C4-2B (cell line): ENCODE results near the gene POLR2E.

Source experiments
- H3K27ac ChIP-seq: fragments of 450-650 bp; 2 replicates; pipeline ENCODE4 v1.5.1; 2017
- ZFX ChIP-seq: fragments of 450-650 bp; IDR thresholded peaks from 2 replicates; pipeline ENCODE4 v1.6.1; 2017
- TF ChIP-seq, protein P1 (sequence below): fragments of 450-650 bp; conservative IDR thresholded peaks from 2 replicates; pipeline ENCODE4 v1.5.1; 2017; ENCODE audit warnings: mild to moderate bottlenecking

POLR2E gene

DNA sequence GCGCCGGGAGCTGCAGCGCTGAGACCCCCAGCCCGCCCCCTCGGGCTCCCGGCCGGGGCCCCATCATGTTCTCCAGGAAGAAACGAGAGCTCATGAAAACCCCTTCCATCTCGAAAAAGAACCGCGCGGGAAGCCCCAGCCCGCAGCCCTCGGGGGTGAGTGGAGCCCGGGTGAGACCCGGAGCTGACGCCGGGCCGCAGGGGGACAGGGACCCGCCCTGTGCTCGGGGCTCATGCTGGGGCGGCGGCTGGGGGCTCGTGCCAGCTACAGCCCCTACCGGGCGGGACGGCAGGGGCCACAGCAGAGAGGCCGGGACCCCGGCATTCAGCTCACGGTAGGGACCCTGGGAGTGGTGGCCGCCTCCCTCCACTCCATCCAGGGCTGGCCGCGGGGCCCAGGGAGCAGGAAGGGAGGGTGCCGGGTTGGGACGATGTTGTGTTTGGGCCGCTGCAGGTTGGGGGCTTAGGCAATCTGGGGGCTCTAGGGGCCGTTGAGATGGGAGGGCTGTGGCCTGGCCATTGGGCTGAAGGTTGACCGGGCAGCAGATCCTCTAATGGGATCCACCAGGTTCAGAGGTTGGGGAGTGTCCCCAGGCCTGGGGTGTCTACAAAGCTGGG is 27.7 kb downstream of the POLR2E start:
- no peak for TF ChIP-seq ZFX
- TF ChIP-seq, protein P1, sequence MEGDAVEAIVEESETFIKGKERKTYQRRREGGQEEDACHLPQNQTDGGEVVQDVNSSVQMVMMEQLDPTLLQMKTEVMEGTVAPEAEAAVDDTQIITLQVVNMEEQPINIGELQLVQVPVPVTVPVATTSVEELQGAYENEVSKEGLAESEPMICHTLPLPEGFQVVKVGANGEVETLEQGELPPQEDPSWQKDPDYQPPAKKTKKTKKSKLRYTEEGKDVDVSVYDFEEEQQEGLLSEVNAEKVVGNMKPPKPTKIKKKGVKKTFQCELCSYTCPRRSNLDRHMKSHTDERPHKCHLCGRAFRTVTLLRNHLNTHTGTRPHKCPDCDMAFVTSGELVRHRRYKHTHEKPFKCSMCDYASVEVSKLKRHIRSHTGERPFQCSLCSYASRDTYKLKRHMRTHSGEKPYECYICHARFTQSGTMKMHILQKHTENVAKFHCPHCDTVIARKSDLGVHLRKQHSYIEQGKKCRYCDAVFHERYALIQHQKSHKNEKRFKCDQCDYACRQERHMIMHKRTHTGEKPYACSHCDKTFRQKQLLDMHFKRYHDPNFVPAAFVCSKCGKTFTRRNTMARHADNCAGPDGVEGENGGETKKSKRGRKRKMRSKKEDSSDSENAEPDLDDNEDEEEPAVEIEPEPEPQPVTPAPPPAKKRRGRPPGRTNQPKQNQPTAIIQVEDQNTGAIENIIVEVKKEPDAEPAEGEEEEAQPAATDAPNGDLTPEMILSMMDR, result no peak

DNA sequence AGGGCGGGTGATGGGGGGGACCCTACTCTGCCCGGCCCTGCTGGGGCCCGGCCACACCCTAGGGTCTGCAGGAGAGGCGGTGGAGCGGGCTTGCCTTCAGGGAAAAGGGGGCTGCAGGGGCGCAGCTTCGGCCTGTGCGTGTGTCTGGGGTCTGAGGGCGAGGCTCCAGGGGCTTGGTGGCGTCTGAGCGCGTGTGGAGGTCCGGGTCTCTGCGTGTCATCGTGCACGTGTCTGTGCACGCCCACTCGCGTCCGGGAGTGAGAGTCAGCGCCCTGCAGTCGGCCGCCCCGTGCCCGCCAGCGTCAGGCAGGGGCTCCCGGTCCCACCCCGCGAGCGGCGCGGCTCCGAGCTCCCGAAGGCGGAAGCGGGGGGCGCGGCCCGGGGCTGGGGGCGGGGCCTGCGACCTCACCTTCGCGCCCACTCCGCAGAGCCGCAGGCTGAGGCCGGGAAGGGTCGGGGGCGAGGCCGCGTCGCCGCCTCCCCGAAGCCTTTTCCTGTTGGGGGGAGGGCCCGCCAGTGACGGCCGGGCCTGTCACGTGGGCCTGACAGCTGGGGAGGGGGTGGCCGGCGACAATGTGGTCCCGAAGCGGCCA is 28.3 kb downstream of the POLR2E start, which contains the start of gene ARHGAP45:
Gene ARHGAP45, plus strand, starts transcription at position 420 of the 593 bp plus-strand sequence. CDS start 239 bp downstream, outside the sequence.
- peak within 1 kb of the TSS; percentile 36; the same call in 1 of the 2 replicates for H3K27ac ChIP-seq

More for the DNA sequence above, 27.7 kb downstream of the POLR2E start:
- H3K27ac ChIP-seq, result no peak overlapping the region

DNA sequence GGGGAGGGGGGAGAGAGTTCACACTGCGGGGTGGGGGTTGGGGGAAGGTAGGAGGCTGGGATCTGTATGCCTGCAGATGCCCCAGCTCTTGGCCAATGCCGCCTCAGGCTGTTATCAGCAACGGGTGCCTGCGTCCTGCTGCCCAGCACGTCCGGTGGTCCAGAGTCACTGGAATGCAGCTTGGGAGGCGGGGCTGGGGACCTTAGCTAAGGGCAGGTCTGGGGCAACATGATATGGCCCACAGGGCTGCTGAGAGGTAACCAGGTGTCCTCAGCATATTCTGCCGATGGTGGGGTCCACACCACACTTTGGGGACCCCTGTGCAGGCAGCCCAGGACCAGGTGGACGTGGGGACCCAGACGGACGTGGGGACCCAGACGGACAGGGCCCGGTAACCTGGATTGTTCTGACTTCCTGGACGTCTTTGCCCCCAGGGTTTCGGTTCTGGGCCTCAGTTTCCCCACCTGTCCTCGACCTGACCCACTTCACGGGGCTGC is 28.9 kb downstream of the POLR2E start:
- H3K27ac ChIP-seq, result peak overlapping the region; percentile 36; the same call in 1 of the 2 replicates
- TF ChIP-seq, protein P1, result no peak
- no peak for TF ChIP-seq ZFX

More for the DNA sequence above, 28.3 kb downstream of the POLR2E start, which contains the start of gene ARHGAP45:
- TF ChIP-seq ZFX, result no peak
- TF ChIP-seq, protein P1, result no peak

DNA sequence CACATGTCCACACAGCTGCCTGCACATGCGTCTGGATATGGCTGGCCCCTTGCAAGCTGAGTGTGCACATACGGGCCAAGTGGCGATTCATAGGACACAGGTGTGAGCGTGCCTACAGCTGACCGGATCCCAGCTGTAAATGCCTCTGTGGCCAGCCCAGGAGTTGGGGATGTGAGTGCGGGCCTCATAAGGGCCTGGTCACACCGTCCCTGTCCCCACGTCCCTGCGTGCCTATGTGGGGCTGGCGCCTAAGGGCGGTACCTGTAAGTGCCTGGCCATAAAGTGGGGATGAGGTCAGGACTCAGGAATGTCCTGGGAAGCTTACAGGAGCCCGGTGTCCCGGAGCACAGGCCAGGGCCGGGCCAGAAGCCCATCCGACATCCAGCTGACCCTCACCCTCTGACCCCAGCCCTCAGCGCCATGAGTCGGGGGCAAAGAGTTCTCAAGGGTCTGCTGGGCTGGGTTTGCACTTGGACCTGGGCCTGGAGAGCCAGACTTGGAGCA is 29.5 kb downstream of the POLR2E start:
- no peak for TF ChIP-seq ZFX
- TF ChIP-seq, protein P1, result no peak
- peak overlapping the region; percentile 36; the same call in 1 of the 2 replicates for H3K27ac ChIP-seq

DNA sequence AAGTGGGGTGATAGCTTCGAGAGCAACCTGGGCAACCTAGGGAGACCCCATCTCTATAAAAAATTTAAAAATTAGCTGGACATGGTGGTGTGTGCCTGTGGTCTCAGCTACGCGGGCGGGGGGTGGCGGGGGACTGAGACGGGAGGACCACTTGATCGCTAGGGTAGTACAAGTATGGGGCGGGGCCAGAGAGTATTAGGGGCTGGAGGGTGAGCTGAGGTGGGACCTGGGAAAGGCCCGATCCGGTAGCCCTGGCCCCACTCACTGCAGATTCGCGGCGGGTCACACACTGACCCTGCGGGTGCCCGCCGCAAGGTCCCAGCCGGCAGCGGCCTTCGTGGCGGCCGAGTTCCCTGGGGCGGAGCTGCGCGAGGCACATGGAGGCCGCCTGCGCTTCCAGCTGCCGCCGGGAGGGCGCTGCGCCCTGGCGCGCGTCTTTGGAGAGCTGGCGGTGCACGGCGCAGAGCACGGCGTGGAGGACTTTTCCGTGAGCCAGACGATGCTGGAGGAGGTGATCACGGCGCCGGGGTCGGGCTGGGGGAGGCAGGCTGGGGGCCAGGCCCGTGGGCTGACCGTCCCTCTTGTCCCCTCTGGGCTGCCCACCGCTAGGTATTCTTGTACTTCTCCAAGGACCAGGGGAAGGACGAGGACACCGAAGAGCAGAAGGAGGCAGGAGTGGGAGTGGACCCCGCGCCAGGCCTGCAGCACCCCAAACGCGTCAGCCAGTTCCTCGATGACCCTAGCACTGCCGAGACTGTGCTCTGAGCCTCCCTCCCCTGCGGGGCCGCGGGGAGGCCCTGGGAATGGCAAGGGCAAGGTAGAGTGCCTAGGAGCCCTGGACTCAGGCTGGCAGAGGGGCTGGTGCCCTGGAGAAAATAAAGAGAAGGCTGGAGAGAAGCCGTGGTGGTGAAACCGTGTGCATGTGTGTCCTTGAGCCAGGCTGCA is 30.2 kb downstream of the POLR2E start:
- H3K27ac ChIP-seq, result peak overlapping the region; percentile 36; the same call in 1 of the 2 replicates

DNA sequence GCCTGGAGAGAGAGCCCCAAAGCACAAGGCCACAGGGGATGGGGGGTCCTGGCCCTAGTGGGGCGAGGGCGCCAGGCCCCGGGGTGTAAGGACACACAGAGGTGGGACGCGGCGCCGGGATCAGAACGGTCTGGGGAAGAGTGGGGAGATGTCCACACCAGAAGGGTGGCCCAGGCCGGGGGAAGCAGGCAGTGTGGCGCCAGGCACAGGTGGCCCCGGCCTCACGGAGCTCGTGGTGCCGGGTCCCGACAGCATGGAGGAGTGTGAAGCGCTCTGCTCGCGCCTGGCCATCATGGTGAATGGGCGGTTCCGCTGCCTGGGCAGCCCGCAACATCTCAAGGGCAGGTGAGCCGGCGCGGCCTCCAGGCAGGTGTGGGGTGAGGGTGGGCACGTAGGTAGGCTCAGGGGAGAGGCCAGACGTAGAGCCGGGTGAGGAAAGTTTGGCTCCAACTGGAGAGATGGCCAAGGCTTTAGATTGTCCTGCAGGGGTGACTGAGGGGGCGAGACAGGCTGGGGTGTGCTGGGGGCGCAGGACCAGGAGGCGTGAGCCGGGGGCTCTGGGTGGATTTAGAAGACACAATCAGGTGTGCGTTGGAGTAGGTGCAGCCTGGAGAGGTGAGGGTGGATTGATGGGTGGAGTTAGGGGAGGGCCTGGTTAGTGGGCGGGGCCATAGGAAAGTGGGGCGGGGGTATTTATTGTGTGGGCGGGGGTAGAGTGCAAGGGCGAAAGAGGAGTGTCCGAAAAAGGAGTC is 31.1 kb downstream of the POLR2E start:
- TF ChIP-seq, protein P1, result no peak
- no peak for TF ChIP-seq ZFX
- no peak overlapping the region for H3K27ac ChIP-seq

More for the DNA sequence above, 30.2 kb downstream of the POLR2E start:
- TF ChIP-seq, protein P1, result no peak
- TF ChIP-seq ZFX, result no peak
